ENCODE measurements around the gene HNF1B.

DNA sequence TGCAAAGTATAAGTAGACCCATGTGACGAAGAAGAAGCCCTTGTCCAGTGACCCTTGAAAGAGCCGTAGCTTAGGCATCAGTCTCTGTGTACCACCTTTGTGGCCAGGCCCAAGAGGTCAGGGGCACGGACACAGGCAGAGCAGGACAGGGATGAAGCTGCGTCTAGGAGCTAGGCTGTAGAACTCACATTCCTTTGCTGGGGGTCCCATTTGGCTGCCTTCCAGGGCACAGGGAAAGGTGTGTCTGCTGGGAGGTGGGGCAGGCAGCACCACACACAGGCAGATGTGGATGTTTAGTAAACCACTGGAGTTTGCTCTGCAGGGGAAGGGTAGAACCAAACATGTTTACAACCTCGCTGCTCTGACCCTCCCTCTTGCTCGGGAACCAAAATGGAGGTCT is 33.7 kb downstream of the HNF1B start:
- TF ChIP-seq RARB (CRISPR knock-in tag; IDR thresholded peaks at IDR 0.05) (no peak), ESRRG (CRISPR knock-in tag; IDR thresholded peaks at IDR 0.05) (no peak), TCF4 (CRISPR knock-in tag; IDR thresholded peaks at IDR 0.05; ENCODE audit: borderline replicate concordance) (no peak), ZFP3 (CRISPR knock-in tag; IDR thresholded peaks at IDR 0.05) (no peak), TOX (CRISPR knock-in tag; IDR thresholded peaks at IDR 0.05; ENCODE audit: borderline replicate concordance) (no peak), ZFP30 (CRISPR knock-in tag; IDR thresholded peaks at IDR 0.05) (no peak), PPARA (CRISPR knock-in tag; IDR thresholded peaks at IDR 0.05; ENCODE audit: borderline replicate concordance) (no peak), SNAI2 (CRISPR knock-in tag; IDR thresholded peaks at IDR 0.05) (no peak), ZNF565 (CRISPR knock-in tag; conservative IDR thresholded peaks at IDR 0.05; ENCODE audit: low read depth) (no peak), ARNTL (CRISPR knock-in tag; IDR thresholded peaks at IDR 0.05; ENCODE audit: borderline replicate concordance, low read depth) (no peak)
- TF ChIP-seq, protein P1, sequence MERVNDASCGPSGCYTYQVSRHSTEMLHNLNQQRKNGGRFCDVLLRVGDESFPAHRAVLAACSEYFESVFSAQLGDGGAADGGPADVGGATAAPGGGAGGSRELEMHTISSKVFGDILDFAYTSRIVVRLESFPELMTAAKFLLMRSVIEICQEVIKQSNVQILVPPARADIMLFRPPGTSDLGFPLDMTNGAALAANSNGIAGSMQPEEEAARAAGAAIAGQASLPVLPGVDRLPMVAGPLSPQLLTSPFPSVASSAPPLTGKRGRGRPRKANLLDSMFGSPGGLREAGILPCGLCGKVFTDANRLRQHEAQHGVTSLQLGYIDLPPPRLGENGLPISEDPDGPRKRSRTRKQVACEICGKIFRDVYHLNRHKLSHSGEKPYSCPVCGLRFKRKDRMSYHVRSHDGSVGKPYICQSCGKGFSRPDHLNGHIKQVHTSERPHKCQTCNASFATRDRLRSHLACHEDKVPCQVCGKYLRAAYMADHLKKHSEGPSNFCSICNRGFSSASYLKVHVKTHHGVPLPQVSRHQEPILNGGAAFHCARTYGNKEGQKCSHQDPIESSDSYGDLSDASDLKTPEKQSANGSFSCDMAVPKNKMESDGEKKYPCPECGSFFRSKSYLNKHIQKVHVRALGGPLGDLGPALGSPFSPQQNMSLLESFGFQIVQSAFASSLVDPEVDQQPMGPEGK (CRISPR knock-in tag; IDR thresholded peaks at IDR 0.05; ENCODE audit: borderline replicate concordance): no peak
- TF ChIP-seq, protein P2, sequence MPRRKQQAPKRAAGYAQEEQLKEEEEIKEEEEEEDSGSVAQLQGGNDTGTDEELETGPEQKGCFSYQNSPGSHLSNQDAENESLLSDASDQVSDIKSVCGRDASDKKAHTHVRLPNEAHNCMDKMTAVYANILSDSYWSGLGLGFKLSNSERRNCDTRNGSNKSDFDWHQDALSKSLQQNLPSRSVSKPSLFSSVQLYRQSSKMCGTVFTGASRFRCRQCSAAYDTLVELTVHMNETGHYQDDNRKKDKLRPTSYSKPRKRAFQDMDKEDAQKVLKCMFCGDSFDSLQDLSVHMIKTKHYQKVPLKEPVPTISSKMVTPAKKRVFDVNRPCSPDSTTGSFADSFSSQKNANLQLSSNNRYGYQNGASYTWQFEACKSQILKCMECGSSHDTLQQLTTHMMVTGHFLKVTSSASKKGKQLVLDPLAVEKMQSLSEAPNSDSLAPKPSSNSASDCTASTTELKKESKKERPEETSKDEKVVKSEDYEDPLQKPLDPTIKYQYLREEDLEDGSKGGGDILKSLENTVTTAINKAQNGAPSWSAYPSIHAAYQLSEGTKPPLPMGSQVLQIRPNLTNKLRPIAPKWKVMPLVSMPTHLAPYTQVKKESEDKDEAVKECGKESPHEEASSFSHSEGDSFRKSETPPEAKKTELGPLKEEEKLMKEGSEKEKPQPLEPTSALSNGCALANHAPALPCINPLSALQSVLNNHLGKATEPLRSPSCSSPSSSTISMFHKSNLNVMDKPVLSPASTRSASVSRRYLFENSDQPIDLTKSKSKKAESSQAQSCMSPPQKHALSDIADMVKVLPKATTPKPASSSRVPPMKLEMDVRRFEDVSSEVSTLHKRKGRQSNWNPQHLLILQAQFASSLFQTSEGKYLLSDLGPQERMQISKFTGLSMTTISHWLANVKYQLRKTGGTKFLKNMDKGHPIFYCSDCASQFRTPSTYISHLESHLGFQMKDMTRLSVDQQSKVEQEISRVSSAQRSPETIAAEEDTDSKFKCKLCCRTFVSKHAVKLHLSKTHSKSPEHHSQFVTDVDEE (CRISPR knock-in tag; IDR thresholded peaks at IDR 0.05): no peak
- TF ChIP-seq, protein P3, sequence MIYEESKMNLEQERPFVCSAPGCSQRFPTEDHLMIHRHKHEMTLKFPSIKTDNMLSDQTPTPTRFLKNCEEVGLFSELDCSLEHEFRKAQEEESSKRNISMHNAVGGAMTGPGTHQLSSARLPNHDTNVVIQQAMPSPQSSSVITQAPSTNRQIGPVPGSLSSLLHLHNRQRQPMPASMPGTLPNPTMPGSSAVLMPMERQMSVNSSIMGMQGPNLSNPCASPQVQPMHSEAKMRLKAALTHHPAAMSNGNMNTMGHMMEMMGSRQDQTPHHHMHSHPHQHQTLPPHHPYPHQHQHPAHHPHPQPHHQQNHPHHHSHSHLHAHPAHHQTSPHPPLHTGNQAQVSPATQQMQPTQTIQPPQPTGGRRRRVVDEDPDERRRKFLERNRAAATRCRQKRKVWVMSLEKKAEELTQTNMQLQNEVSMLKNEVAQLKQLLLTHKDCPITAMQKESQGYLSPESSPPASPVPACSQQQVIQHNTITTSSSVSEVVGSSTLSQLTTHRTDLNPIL (CRISPR knock-in tag; IDR thresholded peaks at IDR 0.05; ENCODE audit: low read depth): no peak

All from SK-N-SH treated with all-trans-retinoic acid at 6 μM for 48 hours (cell line).